Measurements from ENCODE around the gene SESN3.

The SESN3 gene

DNA sequence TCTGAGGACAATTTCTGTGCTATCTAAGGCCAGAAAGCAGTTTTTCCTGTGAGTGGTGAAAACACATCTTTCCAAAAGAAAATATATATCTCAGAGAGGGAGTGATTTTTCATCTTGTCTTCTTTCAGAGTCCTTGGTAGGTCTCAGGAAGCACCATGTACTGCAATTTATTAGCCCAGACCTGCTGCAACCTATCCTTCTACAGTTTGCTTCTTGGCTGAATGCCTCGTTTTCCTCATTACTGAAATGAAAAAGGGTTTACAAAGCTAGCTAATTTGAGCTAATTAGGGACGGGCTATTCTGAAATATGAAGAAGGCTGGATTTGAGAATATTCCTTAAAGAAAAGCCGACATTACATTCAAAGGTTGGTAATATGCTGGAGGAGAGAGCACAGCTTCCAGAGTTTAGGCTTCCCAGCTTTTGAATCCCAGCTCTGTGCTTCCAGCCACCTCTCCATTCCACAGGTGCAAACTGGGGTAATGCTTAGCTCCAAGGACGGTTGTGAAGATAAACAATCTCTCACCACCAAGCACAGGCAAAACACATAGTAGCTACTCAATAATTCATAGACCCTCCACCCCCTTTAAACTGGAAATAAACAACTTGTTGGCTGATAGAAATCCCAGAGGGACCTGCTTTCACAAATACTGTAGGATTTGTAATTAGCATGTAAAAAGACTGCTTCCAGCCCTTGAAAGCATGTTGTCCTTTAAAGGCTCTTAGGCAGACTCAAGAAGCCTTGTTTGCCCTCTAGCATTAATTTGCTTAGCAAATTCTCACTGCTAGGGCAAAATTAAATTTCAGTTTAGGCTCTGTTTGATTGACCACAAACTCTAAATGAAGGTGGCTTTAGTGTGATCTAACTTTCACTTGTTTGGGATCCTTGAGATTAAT, 24.5 kb upstream of the SESN3 start:
- Histone ChIP-seq H3K79me2 (ENCODE audit: low read length) (no peaks in the 10 kb centered on the region), H2AFZ (ENCODE audit: low read length) (no peak overlapping the region), H3K4me2 (ENCODE audit: low read depth, low read length) (no peak overlapping the region), H3F3A (ENCODE audit: insufficient read depth, low read length) (no peaks in the 10 kb centered on the region), H3K4me1 (ENCODE audit: low read length) (no peaks in the 10 kb centered on the region), H3K36me3 (replicated peaks; ENCODE audit: insufficient read depth, low read length) (no peaks in the 10 kb centered on the region), H3K9ac (ENCODE audit: low read length) (no peak overlapping the region), H4K20me1 (ENCODE audit: insufficient read depth, low read length) (no peaks in the 10 kb centered on the region), H3K9me2 (replicated peaks; ENCODE audit: insufficient read depth, low read length) (no peaks in the 10 kb centered on the region), H3K27ac (ENCODE audit: low read length) (no peak overlapping the region), H3K9me3 (replicated peaks; ENCODE audit: insufficient read depth, low read length) (no peaks in the 10 kb centered on the region), H3K4me3 (ENCODE audit: low read length) (no peak overlapping the region), H3K27me3 (replicated peaks; ENCODE audit: insufficient read depth, low read length) (no peaks in the 10 kb centered on the region)
- DNase-seq = no peak
- TF ChIP-seq, protein P1, sequence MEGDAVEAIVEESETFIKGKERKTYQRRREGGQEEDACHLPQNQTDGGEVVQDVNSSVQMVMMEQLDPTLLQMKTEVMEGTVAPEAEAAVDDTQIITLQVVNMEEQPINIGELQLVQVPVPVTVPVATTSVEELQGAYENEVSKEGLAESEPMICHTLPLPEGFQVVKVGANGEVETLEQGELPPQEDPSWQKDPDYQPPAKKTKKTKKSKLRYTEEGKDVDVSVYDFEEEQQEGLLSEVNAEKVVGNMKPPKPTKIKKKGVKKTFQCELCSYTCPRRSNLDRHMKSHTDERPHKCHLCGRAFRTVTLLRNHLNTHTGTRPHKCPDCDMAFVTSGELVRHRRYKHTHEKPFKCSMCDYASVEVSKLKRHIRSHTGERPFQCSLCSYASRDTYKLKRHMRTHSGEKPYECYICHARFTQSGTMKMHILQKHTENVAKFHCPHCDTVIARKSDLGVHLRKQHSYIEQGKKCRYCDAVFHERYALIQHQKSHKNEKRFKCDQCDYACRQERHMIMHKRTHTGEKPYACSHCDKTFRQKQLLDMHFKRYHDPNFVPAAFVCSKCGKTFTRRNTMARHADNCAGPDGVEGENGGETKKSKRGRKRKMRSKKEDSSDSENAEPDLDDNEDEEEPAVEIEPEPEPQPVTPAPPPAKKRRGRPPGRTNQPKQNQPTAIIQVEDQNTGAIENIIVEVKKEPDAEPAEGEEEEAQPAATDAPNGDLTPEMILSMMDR (IDR thresholded peaks at IDR 0.05; ENCODE audit: low read length) = no peak
- no peak for TF ChIP-seq EZH2 (optimal IDR thresholded peaks at IDR 0.05; ENCODE audit: low read depth, low read length)
- no peak for TF ChIP-seq EZH2phosphoT487 (IDR thresholded peaks at IDR 0.05; ENCODE audit: low read length)

DNA sequence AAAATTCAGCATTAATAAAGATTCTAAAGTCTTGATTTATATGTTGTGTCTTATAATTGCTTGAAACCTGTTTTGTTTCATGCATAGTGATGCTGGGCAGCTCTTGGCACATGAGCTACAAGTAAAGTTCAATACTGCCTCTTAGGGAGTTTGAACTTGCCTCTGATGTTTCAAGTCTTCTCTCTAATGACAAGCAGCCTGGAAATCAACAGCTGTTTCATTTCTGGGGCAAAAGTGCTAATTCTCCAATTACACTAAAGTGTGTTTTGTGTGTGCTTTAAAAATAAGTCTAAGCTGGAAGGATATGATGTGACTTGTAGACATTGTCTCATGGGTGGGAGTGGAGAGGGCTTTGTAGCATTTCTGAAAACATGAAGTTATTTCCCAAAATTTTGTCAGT, 23.7 kb upstream of the SESN3 start:
- no peaks in the 10 kb centered on the region for H3K9me2 ChIP-seq (replicated peaks; ENCODE audit: insufficient read depth, low read length)
- no peaks in the 10 kb centered on the region for H3K36me3 ChIP-seq (replicated peaks; ENCODE audit: insufficient read depth, low read length)
- H3K9me3 ChIP-seq (replicated peaks; ENCODE audit: insufficient read depth, low read length) = no peaks in the 10 kb centered on the region
- TF ChIP-seq EZH2phosphoT487 (IDR thresholded peaks at IDR 0.05; ENCODE audit: low read length) (no peak), EZH2 (optimal IDR thresholded peaks at IDR 0.05; ENCODE audit: low read depth, low read length) (no peak)
- TF ChIP-seq, protein P1 (IDR thresholded peaks at IDR 0.05; ENCODE audit: low read length) = no peak
- no peaks in the 10 kb centered on the region for H4K20me1 ChIP-seq (ENCODE audit: insufficient read depth, low read length)
- no peaks in the 10 kb centered on the region for H3F3A ChIP-seq (ENCODE audit: insufficient read depth, low read length)
- no peaks in the 10 kb centered on the region for H3K27me3 ChIP-seq (replicated peaks; ENCODE audit: insufficient read depth, low read length)
- no peak overlapping the region for H3K4me2 ChIP-seq (ENCODE audit: low read depth, low read length)
- H2AFZ ChIP-seq (ENCODE audit: low read length) = no peak overlapping the region
- no peaks in the 10 kb centered on the region for H3K79me2 ChIP-seq (ENCODE audit: low read length)
- no peak overlapping the region for H3K9ac ChIP-seq (ENCODE audit: low read length)
- no peak overlapping the region for H3K4me3 ChIP-seq (ENCODE audit: low read length)
- DNase-seq = no peak
- no peak overlapping the region for H3K27ac ChIP-seq (ENCODE audit: low read length)
- no peaks in the 10 kb centered on the region for H3K4me1 ChIP-seq (ENCODE audit: low read length)

DNA sequence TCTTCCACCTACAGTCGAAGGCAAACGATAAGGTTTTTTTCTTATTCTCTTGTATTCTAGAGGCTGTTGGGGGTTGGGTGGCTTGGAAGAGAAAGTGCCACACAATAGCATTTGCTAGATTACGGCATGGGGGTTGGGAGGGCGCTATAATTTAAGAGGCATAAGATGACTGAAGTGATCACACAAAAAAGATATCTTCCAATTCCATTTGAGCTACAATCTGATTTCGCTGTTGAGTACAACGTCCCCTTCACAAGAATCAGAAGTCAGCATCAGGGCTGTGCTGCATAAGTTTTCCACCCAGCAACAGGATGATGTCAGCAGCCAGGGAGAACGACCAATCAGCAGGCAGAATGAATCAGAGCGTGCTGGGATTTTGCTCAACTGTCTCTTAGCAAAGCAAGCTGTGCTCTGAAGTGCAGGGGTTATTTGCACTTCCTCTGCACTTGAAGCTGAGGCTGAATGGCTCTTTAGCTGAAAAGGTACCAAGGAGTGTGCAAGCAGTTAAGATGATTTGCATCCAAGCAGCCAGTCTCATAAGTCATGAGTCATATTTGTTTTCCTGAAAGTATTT, 23.2 kb upstream of the SESN3 start:
- Histone ChIP-seq H3K9me2 (replicated peaks; ENCODE audit: insufficient read depth, low read length) (no peaks in the 10 kb centered on the region), H3K9ac (ENCODE audit: low read length) (no peak overlapping the region), H3K27me3 (replicated peaks; ENCODE audit: insufficient read depth, low read length) (no peaks in the 10 kb centered on the region), H3K4me3 (ENCODE audit: low read length) (no peak overlapping the region), H3K4me2 (ENCODE audit: low read depth, low read length) (no peak overlapping the region), H3K79me2 (ENCODE audit: low read length) (no peaks in the 10 kb centered on the region), H2AFZ (ENCODE audit: low read length) (no peak overlapping the region), H4K20me1 (ENCODE audit: insufficient read depth, low read length) (no peaks in the 10 kb centered on the region), H3K27ac (ENCODE audit: low read length) (no peak overlapping the region), H3K36me3 (replicated peaks; ENCODE audit: insufficient read depth, low read length) (no peaks in the 10 kb centered on the region), H3F3A (ENCODE audit: insufficient read depth, low read length) (no peaks in the 10 kb centered on the region), H3K4me1 (ENCODE audit: low read length) (no peaks in the 10 kb centered on the region), H3K9me3 (replicated peaks; ENCODE audit: insufficient read depth, low read length) (no peaks in the 10 kb centered on the region)
- TF ChIP-seq EZH2phosphoT487 (IDR thresholded peaks at IDR 0.05; ENCODE audit: low read length) (no peak), EZH2 (optimal IDR thresholded peaks at IDR 0.05; ENCODE audit: low read depth, low read length) (no peak)
- TF ChIP-seq, protein P1 (IDR thresholded peaks at IDR 0.05; ENCODE audit: low read length) = no peak
- DNase-seq = peak; percentile 8

All from MM.1S (cell line).